ENCODE results near the gene LILRB4. TPM values are rescaled to one million over a fixed set of nuclear protein-coding genes. Genes with fewer than 3 reads are reported as not detected.

The LILRB4 gene
- total and polyA plus RNA-seq, 2 experiments from 2014 or later: not detected

DNA sequence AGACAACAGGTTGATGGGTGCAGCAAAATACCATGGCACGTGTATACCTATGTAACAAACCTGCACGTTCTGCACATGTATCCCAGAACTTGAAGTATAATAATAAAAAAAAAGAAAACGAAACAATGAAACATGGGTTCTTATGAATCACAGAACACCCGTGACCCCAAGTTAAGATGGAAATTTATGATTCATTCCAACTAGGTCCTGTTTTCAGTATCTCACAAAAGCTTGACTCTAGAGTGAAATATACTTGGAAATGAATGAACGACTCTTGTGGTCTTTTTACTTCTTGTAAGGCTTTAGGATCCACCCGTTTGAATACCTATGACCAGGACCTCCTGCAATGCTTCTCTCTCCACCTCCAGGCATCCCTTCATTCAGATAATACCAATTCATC is 3.5 kb upstream of the LILRB4 start:
- H3K27me3 ChIP-seq: no peaks in the 10 kb centered on the region
- H3K79me2 ChIP-seq: no peaks in the 10 kb centered on the region
- H3K36me3 ChIP-seq (replicated peaks; ENCODE audit: insufficient read depth, low read depth): no peaks in the 10 kb centered on the region
- no peak for DNase-seq (ENCODE audit: low spot score)
- H4K20me1 ChIP-seq (ENCODE audit: insufficient read depth, poor library complexity, severe bottlenecking): no peaks in the 10 kb centered on the region
- H3K4me1 ChIP-seq (ENCODE audit: insufficient read depth): no peaks in the 10 kb centered on the region
- 65% methylated on average over 6 of the region's 6 CpGs for WGBS (ENCODE audit: low lambda C conversion rate, missing lambda C conversion rate)
- TF ChIP-seq EZH2phosphoT487 (IDR thresholded peaks at IDR 0.05; ENCODE audit: low read depth, severe bottlenecking, unreplicated experiment) (no peak), EZH2 (IDR thresholded peaks at IDR 0.05; ENCODE audit: borderline replicate concordance) (no peak)
- TF ChIP-seq, protein P1, sequence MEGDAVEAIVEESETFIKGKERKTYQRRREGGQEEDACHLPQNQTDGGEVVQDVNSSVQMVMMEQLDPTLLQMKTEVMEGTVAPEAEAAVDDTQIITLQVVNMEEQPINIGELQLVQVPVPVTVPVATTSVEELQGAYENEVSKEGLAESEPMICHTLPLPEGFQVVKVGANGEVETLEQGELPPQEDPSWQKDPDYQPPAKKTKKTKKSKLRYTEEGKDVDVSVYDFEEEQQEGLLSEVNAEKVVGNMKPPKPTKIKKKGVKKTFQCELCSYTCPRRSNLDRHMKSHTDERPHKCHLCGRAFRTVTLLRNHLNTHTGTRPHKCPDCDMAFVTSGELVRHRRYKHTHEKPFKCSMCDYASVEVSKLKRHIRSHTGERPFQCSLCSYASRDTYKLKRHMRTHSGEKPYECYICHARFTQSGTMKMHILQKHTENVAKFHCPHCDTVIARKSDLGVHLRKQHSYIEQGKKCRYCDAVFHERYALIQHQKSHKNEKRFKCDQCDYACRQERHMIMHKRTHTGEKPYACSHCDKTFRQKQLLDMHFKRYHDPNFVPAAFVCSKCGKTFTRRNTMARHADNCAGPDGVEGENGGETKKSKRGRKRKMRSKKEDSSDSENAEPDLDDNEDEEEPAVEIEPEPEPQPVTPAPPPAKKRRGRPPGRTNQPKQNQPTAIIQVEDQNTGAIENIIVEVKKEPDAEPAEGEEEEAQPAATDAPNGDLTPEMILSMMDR (IDR thresholded peaks at IDR 0.05; ENCODE audit: poor library complexity): no peak
- H3K4me3 ChIP-seq: no peak overlapping the region
- no peaks in the 10 kb centered on the region for H3K9me3 ChIP-seq (ENCODE audit: low read depth)
- H3K9me2 ChIP-seq (replicated peaks; ENCODE audit: insufficient read depth): no peaks in the 10 kb centered on the region
- H3K4me2 ChIP-seq: no peak overlapping the region
- H3K27ac ChIP-seq: no peak overlapping the region
- no peak overlapping the region for H2AFZ ChIP-seq

DNA sequence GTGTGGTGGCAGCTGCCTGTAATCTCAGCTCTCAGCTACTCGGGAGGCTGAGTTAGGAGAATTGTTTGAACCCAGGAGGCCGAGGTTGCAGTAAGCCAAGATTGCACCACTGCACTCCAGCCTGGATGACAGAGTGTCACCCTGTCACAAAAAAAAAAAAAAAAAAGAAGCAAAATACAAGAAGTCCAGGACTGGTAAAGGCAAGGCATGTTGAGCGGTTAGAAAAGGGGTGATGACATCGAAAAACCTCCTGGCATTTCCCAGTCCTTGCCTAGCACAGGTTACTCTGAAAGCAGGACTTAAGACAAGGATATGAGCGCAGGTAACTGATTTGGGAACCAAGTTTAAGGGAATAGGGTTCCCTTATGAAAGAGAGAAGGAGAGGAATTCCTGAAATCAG is 2.5 kb upstream of the LILRB4 start:
- no peaks in the 10 kb centered on the region for H3K36me3 ChIP-seq (replicated peaks; ENCODE audit: insufficient read depth, low read depth)
- no peak overlapping the region for H3K27ac ChIP-seq
- H3K9me2 ChIP-seq (replicated peaks; ENCODE audit: insufficient read depth): no peaks in the 10 kb centered on the region
- no peak for TF ChIP-seq EZH2phosphoT487 (IDR thresholded peaks at IDR 0.05; ENCODE audit: low read depth, severe bottlenecking, unreplicated experiment)
- TF ChIP-seq, protein P1 (IDR thresholded peaks at IDR 0.05; ENCODE audit: poor library complexity): no peak
- no peak for TF ChIP-seq EZH2 (IDR thresholded peaks at IDR 0.05; ENCODE audit: borderline replicate concordance)
- no peaks in the 10 kb centered on the region for H3K4me1 ChIP-seq (ENCODE audit: insufficient read depth)
- H4K20me1 ChIP-seq (ENCODE audit: insufficient read depth, poor library complexity, severe bottlenecking): no peaks in the 10 kb centered on the region
- no peak overlapping the region for H3K4me3 ChIP-seq
- no peaks in the 10 kb centered on the region for H3K27me3 ChIP-seq
- no peaks in the 10 kb centered on the region for H3K9me3 ChIP-seq (ENCODE audit: low read depth)
- no peak overlapping the region for H2AFZ ChIP-seq
- DNase-seq (ENCODE audit: low spot score): no peak
- H3K4me2 ChIP-seq: no peak overlapping the region
- WGBS (ENCODE audit: low lambda C conversion rate, missing lambda C conversion rate): 71% methylated on average over 5 of the region's 5 CpGs
- H3K79me2 ChIP-seq: no peaks in the 10 kb centered on the region

DNA sequence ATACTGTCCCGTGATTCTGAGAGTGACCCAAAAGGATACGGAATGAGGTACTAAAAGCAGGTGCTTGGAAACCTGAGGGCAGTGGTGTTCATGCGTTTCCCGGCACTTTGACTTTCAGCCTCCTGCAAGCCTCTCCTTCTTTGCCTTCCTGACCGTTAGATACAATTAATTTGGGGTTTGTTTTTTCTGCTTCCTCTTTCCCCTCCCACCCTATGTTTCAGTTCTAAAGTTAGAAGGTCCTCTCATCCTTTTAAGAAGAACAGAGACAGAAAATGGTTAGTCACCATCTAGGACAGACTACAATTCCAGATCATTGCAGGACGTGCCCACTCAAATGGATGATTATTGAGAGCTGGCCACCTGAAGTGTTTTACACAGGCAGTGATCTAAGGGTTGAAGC is 1.8 kb upstream of the LILRB4 start:
- H3K27me3 ChIP-seq: no peaks in the 10 kb centered on the region
- H3K4me2 ChIP-seq: no peak overlapping the region
- no peak for DNase-seq (ENCODE audit: low spot score)
- H3K79me2 ChIP-seq: no peaks in the 10 kb centered on the region
- TF ChIP-seq EZH2phosphoT487 (IDR thresholded peaks at IDR 0.05; ENCODE audit: low read depth, severe bottlenecking, unreplicated experiment): no peak
- TF ChIP-seq EZH2 (IDR thresholded peaks at IDR 0.05; ENCODE audit: borderline replicate concordance): no peak
- TF ChIP-seq, protein P1 (IDR thresholded peaks at IDR 0.05; ENCODE audit: poor library complexity): no peak
- H2AFZ ChIP-seq: no peak overlapping the region
- H3K9me3 ChIP-seq (ENCODE audit: low read depth): no peaks in the 10 kb centered on the region
- H3K4me1 ChIP-seq (ENCODE audit: insufficient read depth): no peaks in the 10 kb centered on the region
- 81% methylated on average over 6 of the region's 6 CpGs for WGBS (ENCODE audit: low lambda C conversion rate, missing lambda C conversion rate)
- H3K9me2 ChIP-seq (replicated peaks; ENCODE audit: insufficient read depth): no peaks in the 10 kb centered on the region
- no peak overlapping the region for H3K27ac ChIP-seq
- H4K20me1 ChIP-seq (ENCODE audit: insufficient read depth, poor library complexity, severe bottlenecking): no peaks in the 10 kb centered on the region
- no peaks in the 10 kb centered on the region for H3K36me3 ChIP-seq (replicated peaks; ENCODE audit: insufficient read depth, low read depth)
- H3K4me3 ChIP-seq: no peak overlapping the region

All from hepatocyte (in vitro differentiated cells).